ENCODE results near the gene CD163.
"Not testable (repeated sequence)": the region's sequence is repeated elsewhere in the genome, so short reads cannot be mapped to it uniquely, and the experiment has no call there.

Gene CD163

GRCh38 chr12:7503686-7504415 lies at the start of gene CD163:
Gene CD163 (minus strand): TSS chr12:7503777. CDS start chr12:7503690, 87 bp downstream.
- DNase-seq (ENCODE audit: low read depth in 2 of 3, low spot score in 1 of 3): no peak

GRCh38 chr12:7542813-7543212 lies 39.2 kb upstream of the CD163 start:
- DNase-seq (ENCODE audit: low read depth in 2 of 3, low spot score in 1 of 3): no peak

GRCh38 chr12:7542046-7542445 lies 38.5 kb upstream of the CD163 start:
- DNase-seq (ENCODE audit: low read depth in 2 of 3, low spot score in 1 of 3): no peak

GRCh38 chr12:7514416-7514815 lies 10.8 kb upstream of the CD163 start:
- no peak for DNase-seq (ENCODE audit: low read depth in 2 of 3, low spot score in 1 of 3)

- no peak for DNase-seq (ENCODE audit: low read depth in 2 of 3, low spot score in 1 of 3)
These were observed 9.0 kb upstream of the CD163 start for GRCh38 chr12:7512553-7512952.

GRCh38 chr12:7509793-7510470 lies 6.4 kb upstream of the CD163 start:
- not testable (repeated sequence) for DNase-seq (ENCODE audit: low read depth in 2 of 3, low spot score in 1 of 3)

- DNase-seq (ENCODE audit: low read depth in 2 of 3, low spot score in 1 of 3): no peak
These were observed 965 bp downstream of the CD163 start for GRCh38 chr12:7502612-7503011.

- no peak for DNase-seq (ENCODE audit: low read depth in 2 of 3, low spot score in 1 of 3)
These were observed 2.5 kb downstream of the CD163 start for GRCh38 chr12:7501031-7501588.

GRCh38 chr12:7499636-7500035 lies 3.9 kb downstream of the CD163 start:
- no peak for DNase-seq (ENCODE audit: low read depth in 2 of 3, low spot score in 1 of 3)

- no peak for DNase-seq (ENCODE audit: low read depth in 2 of 3, low spot score in 1 of 3)
These were observed 4.8 kb downstream of the CD163 start for GRCh38 chr12:7498809-7499208.

GRCh38 chr12:7497661-7498060 lies 5.9 kb downstream of the CD163 start:
- no peak for DNase-seq (ENCODE audit: low read depth in 2 of 3, low spot score in 1 of 3)

- DNase-seq (ENCODE audit: low read depth in 2 of 3, low spot score in 1 of 3): no peak
These were observed 7.1 kb downstream of the CD163 start for GRCh38 chr12:7496451-7496850.

GRCh38 chr12:7495136-7495535 lies 8.4 kb downstream of the CD163 start:
- DNase-seq (ENCODE audit: low read depth in 2 of 3, low spot score in 1 of 3): no peak

- DNase-seq (ENCODE audit: low read depth in 2 of 3, low spot score in 1 of 3): no peak
These were observed 10.6 kb downstream of the CD163 start for GRCh38 chr12:7493006-7493405.

GRCh38 chr12:7486512-7486911 lies 17.1 kb downstream of the CD163 start:
- DNase-seq (ENCODE audit: low read depth in 2 of 3, low spot score in 1 of 3): no peak

- DNase-seq (ENCODE audit: low read depth in 2 of 3, low spot score in 1 of 3): no peak
These were observed 18.5 kb downstream of the CD163 start for GRCh38 chr12:7485095-7485494.

- DNase-seq (ENCODE audit: low read depth in 2 of 3, low spot score in 1 of 3): no peak
These were observed 20.2 kb downstream of the CD163 start for GRCh38 chr12:7483343-7483742.

GRCh38 chr12:7479771-7480170 lies 23.8 kb downstream of the CD163 start:
- DNase-seq (ENCODE audit: low read depth in 2 of 3, low spot score in 1 of 3): no peak

- no peak for DNase-seq (ENCODE audit: low read depth in 2 of 3, low spot score in 1 of 3)
These were observed 31.5 kb downstream of the CD163 start for GRCh38 chr12:7472060-7472459.

GRCh38 chr12:7460375-7461259 lies 43.0 kb downstream of the CD163 start:
- peak; percentile 6 to 55 (median 30) for DNase-seq (ENCODE audit: low read depth in 2 of 3, low spot score in 1 of 3)

- DNase-seq (ENCODE audit: low read depth in 2 of 3, low spot score in 1 of 3): no peak
These were observed 43.6 kb downstream of the CD163 start for GRCh38 chr12:7459973-7460372.

Measured in stimulated activated CD4-positive, alpha-beta T cell treated with anti-CD3 and anti-CD28 coated beads, Interleukin-12 subunit alpha, Interleukin-12 subunit beta, amount 100 ng/mL, for 48 hours (primary cell).